K562 (cell line): Measurements from ENCODE around the gene ARMC2. TPM values are rescaled to one million over a fixed set of nuclear protein-coding genes. Genes with fewer than 3 reads are reported as not detected.

Experiments
- HDAC1 ChIP-seq, 2 experiments: fragments of 450-650 bp; IDR thresholded peaks; 2 replicates each; pipeline ENCODE4 v1.6.1; 2016 to 2017; ENCODE audit warnings: inconsistent platforms in 1 of 2, mild to moderate bottlenecking in 1 of 2, moderate library complexity in 1 of 2
- polyA plus RNA-seq, 8 experiments: library from polyadenylated mRNA; depleted of rRNA in 4 of 8; stranded (reverse) in 5 of 8; unstranded in 3 of 8; fragments of >200 nt; fragmentation: Nextera tagmentation in 2 of 8; fragmentation: Illumina TruSeq in 1 of 8; extraction: Ambion mirVana in 2 of 8; extraction: Trizol in 1 of 8; gene quantifications; 2 replicates each; pipeline versions ENCODE4 v1.2.1 to v1.2.3, GENCODE V29; 2011 to 2014; ENCODE audit warnings: inconsistent platforms in 1 of 8, missing spikeins in 1 of 8
- total RNA-seq, 7 experiments: library from RNA; depleted of rRNA in 6 of 7; stranded (reverse); fragments of >200 nt in 6 of 7; fragmentation: Illumina TruSeq in 2 of 7; extraction: Trizol in 2 of 7; gene quantifications; 2 replicates each; pipeline versions ENCODE4 v1.2.1 to v1.2.3, GENCODE V29; 2011 to 2021; ENCODE audit warnings: low replicate concordance in 1 of 7
- TF ChIP-seq, protein P1 (sequence below): sonication (generic); formaldehyde crosslinking; IDR thresholded peaks from 2 replicates; pipeline ENCODE4 v1.8.0; 2022; ENCODE audit warnings: mild to moderate bottlenecking, missing genetic modification reagents
- TF ChIP-seq, protein P2 (sequence below): fragments of 250-450 bp; sonication (Bioruptor Pico); IDR thresholded peaks from 2 replicates; pipeline ENCODE4 v1.4.0; 2020
- TF ChIP-seq, protein P3 (sequence below), 2 experiments: fragments of 450-650 bp in 1 of 2; sonication (generic) in 1 of 2; formaldehyde crosslinking in 1 of 2; IDR thresholded peaks; 2 replicates each; pipeline versions ENCODE4 v1.7.1 to v1.9.0; 2016 to 2022; ENCODE audit warnings: inconsistent platforms in 1 of 2, mild to moderate bottlenecking in 1 of 2, missing genetic modification reagents in 1 of 2
- TF ChIP-seq, protein P4 (sequence below): sonication (generic); formaldehyde crosslinking; IDR thresholded peaks from 2 replicates; pipeline ENCODE4 v1.9.0; 2022; ENCODE audit warnings: mild to moderate bottlenecking, missing genetic modification reagents

Gene ARMC2
- total and polyA plus RNA-seq, 9 of the 15 experiments (the other 6 are each of a cell fraction or from before 2014, with no cell fraction given) = 0.14 to 3.0 (median 0.82) TPM

DNA sequence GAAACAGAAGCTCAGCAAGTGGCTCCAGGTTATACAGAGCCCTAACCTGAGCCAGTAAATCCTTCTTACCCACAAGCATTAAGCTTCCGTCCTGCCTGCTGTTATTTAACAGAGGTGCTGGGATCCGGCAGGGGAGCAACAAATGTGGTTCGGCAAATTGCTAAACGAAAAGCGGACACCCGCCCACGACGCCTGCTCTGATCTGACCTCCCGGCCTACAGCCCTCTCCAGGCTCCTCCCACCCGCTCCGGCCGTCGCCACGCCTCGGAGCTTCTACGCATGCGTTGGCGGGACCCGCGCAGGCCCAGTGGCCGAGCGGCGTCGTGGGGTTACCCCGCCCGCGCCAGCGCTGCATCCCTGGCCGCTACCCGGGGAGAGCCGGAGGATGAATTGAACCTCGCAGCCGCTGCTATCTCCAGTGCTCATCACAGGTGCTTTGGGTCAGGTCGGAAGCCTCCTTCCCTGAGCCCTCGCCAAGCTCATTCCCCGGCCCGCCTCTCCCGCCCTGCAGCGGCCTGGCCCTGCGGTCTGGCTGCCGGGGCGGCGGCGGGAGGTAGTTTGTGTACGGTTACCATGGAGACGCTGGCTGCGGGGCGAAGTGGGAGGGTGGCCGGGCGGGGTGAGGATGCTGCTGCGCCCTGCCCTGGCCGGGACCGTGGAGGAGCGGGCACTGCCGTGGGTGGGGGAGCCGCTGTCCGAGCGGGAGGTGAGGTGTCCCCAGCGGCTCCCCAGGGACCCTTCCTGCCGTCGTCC is at the start of gene ARMC2 (continued):
- TF ChIP-seq, protein P1, sequence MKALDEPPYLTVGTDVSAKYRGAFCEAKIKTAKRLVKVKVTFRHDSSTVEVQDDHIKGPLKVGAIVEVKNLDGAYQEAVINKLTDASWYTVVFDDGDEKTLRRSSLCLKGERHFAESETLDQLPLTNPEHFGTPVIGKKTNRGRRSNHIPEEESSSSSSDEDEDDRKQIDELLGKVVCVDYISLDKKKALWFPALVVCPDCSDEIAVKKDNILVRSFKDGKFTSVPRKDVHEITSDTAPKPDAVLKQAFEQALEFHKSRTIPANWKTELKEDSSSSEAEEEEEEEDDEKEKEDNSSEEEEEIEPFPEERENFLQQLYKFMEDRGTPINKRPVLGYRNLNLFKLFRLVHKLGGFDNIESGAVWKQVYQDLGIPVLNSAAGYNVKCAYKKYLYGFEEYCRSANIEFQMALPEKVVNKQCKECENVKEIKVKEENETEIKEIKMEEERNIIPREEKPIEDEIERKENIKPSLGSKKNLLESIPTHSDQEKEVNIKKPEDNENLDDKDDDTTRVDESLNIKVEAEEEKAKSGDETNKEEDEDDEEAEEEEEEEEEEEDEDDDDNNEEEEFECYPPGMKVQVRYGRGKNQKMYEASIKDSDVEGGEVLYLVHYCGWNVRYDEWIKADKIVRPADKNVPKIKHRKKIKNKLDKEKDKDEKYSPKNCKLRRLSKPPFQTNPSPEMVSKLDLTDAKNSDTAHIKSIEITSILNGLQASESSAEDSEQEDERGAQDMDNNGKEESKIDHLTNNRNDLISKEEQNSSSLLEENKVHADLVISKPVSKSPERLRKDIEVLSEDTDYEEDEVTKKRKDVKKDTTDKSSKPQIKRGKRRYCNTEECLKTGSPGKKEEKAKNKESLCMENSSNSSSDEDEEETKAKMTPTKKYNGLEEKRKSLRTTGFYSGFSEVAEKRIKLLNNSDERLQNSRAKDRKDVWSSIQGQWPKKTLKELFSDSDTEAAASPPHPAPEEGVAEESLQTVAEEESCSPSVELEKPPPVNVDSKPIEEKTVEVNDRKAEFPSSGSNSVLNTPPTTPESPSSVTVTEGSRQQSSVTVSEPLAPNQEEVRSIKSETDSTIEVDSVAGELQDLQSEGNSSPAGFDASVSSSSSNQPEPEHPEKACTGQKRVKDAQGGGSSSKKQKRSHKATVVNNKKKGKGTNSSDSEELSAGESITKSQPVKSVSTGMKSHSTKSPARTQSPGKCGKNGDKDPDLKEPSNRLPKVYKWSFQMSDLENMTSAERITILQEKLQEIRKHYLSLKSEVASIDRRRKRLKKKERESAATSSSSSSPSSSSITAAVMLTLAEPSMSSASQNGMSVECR (CRISPR knock-in tag) = peak; percentile 97
- peak in 1 of 2 experiments; percentile 95; a peak in 2 of 4 replicates for TF ChIP-seq HDAC1 (IDR thresholded peaks at IDR 0.05)
- TF ChIP-seq, protein P2, sequence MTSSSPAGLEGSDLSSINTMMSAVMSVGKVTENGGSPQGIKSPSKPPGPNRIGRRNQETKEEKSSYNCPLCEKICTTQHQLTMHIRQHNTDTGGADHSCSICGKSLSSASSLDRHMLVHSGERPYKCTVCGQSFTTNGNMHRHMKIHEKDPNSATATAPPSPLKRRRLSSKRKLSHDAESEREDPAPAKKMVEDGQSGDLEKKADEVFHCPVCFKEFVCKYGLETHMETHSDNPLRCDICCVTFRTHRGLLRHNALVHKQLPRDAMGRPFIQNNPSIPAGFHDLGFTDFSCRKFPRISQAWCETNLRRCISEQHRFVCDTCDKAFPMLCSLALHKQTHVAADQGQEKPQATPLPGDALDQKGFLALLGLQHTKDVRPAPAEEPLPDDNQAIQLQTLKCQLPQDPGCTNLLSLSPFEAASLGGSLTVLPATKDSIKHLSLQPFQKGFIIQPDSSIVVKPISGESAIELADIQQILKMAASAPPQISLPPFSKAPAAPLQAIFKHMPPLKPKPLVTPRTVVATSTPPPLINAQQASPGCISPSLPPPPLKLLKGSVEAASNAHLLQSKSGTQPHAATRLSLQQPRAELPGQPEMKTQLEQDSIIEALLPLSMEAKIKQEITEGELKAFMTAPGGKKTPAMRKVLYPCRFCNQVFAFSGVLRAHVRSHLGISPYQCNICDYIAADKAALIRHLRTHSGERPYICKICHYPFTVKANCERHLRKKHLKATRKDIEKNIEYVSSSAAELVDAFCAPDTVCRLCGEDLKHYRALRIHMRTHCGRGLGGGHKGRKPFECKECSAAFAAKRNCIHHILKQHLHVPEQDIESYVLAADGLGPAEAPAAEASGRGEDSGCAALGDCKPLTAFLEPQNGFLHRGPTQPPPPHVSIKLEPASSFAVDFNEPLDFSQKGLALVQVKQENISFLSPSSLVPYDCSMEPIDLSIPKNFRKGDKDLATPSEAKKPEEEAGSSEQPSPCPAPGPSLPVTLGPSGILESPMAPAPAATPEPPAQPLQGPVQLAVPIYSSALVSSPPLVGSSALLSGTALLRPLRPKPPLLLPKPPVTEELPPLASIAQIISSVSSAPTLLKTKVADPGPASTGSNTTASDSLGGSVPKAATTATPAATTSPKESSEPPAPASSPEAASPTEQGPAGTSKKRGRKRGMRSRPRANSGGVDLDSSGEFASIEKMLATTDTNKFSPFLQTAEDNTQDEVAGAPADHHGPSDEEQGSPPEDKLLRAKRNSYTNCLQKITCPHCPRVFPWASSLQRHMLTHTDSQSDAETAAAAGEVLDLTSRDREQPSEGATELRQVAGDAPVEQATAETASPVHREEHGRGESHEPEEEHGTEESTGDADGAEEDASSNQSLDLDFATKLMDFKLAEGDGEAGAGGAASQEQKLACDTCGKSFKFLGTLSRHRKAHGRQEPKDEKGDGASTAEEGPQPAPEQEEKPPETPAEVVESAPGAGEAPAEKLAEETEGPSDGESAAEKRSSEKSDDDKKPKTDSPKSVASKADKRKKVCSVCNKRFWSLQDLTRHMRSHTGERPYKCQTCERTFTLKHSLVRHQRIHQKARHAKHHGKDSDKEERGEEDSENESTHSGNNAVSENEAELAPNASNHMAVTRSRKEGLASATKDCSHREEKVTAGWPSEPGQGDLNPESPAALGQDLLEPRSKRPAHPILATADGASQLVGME (CRISPR knock-in tag) = peak; percentile 94
- TF ChIP-seq, protein P3, sequence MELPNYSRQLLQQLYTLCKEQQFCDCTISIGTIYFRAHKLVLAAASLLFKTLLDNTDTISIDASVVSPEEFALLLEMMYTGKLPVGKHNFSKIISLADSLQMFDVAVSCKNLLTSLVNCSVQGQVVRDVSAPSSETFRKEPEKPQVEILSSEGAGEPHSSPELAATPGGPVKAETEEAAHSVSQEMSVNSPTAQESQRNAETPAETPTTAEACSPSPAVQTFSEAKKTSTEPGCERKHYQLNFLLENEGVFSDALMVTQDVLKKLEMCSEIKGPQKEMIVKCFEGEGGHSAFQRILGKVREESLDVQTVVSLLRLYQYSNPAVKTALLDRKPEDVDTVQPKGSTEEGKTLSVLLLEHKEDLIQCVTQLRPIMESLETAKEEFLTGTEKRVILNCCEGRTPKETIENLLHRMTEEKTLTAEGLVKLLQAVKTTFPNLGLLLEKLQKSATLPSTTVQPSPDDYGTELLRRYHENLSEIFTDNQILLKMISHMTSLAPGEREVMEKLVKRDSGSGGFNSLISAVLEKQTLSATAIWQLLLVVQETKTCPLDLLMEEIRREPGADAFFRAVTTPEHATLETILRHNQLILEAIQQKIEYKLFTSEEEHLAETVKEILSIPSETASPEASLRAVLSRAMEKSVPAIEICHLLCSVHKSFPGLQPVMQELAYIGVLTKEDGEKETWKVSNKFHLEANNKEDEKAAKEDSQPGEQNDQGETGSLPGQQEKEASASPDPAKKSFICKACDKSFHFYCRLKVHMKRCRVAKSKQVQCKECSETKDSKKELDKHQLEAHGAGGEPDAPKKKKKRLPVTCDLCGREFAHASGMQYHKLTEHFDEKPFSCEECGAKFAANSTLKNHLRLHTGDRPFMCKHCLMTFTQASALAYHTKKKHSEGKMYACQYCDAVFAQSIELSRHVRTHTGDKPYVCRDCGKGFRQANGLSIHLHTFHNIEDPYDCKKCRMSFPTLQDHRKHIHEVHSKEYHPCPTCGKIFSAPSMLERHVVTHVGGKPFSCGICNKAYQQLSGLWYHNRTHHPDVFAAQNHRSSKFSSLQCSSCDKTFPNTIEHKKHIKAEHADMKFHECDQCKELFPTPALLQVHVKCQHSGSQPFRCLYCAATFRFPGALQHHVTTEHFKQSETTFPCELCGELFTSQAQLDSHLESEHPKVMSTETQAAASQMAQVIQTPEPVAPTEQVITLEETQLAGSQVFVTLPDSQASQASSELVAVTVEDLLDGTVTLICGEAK (IDR thresholded peaks at IDR 0.05) = peak; percentile 29; the same call in 1 of the 2 replicates
- TF ChIP-seq, protein P3 (CRISPR knock-in tag; IDR thresholded peaks at IDR 0.05) = no peak
- TF ChIP-seq, protein P4, sequence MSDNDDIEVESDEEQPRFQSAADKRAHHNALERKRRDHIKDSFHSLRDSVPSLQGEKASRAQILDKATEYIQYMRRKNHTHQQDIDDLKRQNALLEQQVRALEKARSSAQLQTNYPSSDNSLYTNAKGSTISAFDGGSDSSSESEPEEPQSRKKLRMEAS = peak; percentile 72
